CD4-positive, alpha-beta T cell treated with Interleukin-21 for 1 hour (primary cell): ENCODE results near the gene OTUB2.

Source experiments
- DNase-seq: peaks from one replicate; pipeline ENCODE4 v3.0.0-alpha.2; 2020

Gene OTUB2

DNA sequence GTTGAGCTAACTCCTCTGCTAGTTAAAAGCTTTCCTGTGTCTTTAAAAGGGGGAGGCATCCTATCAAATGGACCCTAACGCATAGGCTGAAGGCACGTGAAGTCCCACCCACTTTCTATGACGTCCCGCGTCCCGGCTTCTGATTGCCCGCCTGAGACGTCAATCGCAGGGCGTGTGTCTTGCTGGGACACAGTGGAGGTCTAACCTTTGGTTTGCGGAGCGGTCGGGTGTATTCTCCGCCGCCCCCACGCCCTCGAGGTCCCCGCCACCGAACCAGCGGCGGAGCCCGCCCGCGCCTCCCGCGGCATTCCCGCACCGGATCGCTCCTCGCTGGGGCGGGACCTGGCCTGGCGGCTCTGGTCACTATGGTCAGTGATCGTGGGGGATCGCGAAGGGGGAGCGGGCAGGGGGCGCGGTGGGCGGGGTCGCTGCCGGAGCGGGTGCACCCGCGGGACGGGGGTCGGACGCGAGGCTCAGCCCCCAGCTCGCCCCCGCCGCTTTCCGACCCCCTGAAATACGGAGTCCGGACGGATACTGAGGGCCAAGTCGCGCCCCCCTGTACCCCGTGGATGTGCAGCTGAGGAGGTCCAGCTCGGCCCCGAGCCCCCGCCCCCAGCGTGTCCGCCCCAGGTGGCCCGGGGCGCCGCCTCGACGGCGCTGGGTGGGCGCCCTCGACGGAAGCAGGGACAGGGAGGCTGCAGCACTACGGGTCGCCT is at the start of gene OTUB2:
OTUB2 (plus strand) TSS at position 168 of the 716 bp plus-strand sequence; CDS start at position 366, 198 bp downstream.
- peak; percentile 98 for DNase-seq

DNA sequence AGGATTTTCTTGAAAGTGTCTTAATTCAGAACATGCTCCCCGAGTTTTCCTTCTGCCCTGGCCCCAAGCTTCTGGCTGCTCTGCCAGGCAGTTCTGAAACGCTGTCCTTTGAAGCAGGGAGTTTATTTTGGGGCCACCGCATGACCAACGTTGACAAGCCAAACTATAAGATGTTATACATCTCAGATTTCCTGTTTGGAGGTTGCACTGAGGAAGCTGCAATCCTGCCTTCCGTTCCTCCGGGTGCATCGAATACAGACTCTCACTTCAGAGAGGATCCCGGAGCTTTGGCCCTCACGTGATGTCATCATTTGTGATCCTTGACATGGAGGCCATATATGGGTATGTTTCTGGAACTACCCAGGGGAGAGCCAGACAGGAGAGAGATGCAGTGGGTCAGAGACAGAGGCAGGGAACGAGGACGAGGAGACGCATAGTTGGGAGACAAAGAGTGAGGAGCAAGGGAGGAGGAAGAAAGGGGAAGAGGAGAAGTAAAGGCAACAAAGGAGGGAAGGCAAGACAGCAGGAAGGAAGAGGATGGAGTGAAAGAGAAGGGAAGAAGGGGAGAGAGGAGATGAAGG is 49.6 kb upstream of the OTUB2 start, which contains the start of gene ASB2:
ASB2 (minus strand) TSS at position 94 of the 581 bp plus-strand sequence. CDS start 12,031 bp downstream, outside the sequence.
- DNase-seq = no peak

DNA sequence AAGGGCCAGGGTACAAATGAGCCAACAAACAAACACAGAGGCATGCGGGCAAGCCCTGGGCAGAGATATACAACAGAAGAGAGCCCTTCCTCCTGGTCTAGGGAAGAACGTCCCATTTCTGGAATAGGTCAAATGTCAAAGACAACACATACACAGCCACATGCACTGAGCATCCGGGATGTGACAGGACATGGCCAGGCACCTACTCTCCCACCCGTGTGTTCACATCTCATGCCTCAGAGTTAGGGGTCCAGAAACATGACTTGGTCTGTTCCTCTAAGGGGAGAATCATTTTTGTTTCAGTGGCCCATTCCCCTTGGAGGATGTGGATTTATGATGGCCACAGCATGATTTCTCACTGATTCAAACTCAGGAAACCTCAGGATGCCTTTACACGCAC is 49.0 kb upstream of the OTUB2 start:
- no peak for DNase-seq

DNA sequence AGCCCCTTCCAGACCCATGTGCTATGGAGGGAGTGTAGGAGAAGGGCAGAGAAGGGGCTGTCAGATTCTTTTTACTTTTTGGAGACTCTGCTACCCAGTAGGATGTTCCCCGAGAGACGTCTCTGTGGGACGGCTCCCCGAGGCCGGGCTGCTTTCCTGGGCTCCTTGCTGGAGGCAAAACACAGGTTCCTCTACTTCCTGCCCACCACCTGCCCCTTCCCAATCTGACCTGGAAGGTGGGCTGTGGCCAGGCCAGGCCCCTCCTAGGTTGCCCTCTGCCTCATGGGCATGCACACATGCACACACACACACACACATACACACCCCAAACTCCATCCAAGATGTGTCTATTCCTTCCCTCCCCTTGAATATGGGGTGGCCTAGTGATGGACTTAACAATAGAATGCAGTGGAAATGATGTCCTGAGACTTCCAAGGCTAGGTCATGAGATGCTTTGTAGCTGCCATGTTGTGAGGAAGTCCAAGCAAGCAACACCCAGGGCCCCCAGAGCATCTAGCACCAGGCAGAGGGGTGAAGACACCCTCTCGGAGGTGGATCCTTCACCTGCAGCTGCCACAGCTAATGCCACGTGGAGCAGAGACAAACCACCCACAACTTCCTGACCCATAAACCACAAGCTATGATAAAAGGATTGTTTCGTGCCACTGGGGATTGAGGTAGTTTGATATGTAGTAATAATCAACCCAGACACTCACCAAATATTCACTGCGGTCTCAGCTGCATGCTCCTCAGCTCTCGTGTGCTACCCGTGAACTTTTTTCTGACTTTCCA is 48.2 kb upstream of the OTUB2 start:
- DNase-seq = peak; percentile 82

DNA sequence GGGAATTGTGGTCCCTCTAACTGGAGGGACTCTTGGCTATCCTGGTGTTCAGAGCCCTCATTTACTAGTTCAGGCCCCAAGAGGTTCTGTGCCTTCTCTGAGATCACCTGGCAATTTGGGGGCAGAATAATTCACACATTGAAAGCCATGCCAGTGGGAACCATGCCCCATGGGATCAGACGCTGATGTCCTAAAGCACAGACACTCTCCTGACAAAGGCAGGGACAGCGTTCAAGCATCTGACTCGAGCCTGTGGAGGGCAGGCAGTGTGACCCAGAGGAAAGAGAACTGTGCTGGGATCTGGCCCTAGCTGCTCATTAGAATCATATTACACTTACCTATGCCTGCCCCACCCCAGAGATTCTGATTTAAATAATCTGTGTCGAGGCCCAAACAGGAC is 47.4 kb upstream of the OTUB2 start:
- no peak for DNase-seq

DNA sequence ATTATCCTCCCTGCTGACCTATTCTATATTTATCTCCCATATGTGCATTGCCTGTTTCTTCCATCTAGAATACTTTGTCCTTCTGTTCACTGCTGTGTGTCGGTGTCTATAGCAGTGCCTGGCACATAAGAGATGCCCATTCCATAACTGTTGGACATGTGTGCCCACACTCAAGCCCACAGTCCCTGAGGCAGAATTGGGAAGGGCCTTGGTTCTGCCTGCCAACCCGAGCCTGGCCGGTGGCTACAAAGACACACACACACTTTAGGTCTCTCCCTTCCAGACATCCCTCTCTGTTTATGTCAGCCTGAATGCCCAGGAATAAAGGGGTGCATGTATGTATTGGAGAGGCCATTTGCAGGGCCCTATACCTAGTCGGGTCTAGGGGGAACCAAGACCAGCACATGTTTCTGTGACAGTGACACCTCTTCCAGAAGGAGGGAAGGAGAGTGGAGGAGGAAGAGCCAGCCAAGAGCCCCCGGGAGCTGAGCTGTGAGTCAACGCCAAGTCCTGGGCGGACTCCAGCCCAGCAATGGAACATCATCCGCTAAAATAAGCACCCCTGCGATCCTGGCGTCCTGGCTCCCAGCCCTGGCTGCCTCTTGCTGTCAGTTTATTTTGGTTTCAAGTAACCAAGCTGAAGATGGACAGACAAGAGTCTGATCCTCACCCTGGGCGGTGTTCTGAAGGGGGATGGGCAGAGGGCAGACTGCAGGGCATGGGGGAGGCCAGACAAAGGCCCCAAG is 45.5 kb upstream of the OTUB2 start:
- DNase-seq = no peak

DNA sequence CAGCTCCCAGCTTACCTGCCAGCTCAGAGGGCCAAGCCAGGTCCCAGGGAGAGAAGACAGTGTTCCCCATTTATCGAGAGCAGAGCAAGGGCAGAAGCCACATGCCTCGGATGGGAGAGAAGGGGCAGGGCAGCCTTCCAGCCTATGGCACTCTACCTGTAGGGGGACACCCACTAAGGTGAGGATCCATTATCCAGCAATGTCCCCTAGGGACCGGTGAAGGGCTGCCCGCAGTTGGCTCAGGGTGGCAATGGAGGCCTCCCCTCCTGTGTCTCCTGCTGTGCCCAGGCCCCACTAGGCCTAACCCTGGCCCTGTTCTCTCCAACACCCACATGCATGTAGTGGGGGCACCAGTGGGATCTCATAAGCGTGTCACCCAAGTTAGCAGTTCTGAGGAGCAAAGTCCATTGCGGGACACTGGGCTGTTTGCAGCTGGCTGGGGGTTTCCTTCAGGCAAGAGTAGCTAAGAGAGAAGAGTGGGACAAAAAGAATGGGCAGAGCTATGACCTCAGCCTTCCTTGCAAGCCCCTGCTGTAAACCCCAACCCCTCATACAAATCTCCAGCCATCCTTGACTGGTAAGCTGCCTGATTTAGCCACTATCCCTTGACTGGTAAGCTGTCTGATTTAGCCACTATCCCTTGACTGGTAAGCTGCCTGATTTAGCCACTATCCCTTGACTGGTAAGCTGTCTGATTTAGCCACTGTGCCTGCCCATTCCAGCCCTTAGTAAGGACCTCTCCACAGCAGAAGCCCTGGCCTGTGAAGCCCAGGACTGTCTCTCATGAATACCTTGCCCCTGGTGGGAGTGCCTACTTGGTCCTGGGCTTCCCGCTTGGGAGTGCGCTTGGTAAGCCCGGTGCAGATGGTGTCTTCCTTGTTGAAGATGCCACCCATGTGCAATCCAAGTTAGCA is 44.6 kb upstream of the OTUB2 start:
- no peak for DNase-seq

DNA sequence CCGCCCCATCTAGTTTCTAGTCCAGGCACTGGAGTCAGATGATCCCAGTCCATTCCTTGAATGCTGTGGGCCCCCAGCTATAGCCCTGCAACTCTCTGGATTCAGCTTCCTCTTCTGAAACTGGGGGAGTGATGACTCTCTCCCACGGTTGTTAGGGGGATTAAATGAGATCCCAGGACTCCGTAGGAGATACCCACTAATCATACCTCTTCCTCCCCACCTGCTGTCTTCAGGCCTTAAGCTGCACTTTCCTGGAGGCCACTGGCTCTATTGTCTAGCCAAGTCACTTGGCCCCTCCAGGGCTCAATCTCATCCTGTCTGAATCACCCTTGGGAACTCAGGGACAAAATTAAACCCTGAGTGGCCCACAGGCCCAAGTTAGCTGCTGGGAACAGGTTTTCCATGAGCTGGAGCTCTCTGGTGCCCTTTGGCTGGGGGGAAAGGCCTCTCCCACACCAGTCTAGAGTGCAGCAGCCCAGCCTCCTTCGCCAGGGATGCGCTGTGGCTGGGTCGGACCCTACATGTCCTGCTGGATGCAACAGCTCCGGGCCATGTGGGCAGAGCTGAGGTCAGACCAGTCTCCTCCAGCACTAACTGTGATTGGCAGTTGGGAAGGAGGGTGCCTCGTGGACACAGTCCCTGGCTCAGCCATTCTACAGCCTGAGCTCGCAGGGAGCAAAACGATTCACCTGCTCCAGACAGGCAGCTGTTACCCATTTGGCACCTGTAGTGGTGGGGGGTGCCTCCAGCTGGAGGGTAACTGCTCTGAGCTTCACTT is 43.7 kb upstream of the OTUB2 start:
- DNase-seq = no peak

DNA sequence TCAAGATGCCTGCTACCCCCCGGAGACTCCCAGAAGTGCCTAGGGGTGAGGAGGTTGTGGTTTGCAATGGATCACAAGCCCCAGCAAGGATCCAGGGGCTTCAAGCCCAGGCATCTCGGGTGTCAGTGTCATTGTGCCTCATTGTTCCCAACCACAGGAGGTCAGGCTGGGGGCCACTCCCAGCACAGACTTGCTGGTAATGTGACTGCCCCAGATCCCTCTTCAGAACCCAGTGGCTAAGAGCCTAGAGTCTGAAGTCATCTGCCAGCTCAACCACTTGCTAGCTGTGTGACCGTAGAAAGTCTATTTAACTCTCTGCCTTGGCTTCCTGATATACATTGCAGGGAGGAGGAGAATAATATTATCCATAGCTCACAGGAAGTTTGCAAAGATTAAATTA is 42.1 kb upstream of the OTUB2 start:
- DNase-seq = no peak

DNA sequence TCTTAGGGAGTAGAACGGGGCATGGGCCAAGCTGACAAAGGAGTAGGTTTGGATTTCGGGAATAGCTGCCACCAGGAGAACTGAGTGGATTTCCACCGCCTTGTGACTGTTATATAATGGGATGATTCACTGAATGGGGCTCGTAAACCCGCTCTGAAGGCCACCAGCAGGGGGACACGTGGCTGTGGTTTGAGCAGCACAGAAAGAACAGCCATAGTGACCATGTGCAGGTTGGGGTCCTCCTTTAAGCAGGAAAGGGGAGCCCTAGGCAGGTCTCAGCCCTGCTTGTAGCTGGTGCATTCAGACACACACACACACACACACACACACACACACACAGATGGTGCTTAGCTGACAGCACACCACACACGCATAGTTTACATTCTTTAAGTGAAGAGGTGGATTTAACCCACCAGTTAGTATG is 41.1 kb upstream of the OTUB2 start:
- no peak for DNase-seq

DNA sequence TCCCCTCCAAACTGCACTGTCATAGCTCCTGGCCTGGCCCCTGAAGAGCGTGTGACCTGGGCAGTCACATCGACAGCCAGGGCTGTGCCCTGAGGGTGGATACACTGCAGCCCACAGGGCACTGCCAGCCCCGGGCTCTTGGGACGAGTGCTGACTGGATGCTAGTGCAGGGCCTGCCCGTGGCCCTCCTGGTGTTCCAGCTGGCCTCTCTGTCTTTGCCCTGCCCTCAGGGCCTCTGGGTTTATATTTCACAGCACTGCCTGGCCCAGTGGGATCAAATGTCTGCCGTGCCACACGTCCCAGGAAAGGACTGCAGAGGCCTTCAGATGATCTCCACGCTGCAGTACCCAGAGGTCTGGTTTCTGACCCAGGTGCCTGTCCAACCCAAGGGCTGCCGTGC is 39.2 kb upstream of the OTUB2 start:
- no peak for DNase-seq

DNA sequence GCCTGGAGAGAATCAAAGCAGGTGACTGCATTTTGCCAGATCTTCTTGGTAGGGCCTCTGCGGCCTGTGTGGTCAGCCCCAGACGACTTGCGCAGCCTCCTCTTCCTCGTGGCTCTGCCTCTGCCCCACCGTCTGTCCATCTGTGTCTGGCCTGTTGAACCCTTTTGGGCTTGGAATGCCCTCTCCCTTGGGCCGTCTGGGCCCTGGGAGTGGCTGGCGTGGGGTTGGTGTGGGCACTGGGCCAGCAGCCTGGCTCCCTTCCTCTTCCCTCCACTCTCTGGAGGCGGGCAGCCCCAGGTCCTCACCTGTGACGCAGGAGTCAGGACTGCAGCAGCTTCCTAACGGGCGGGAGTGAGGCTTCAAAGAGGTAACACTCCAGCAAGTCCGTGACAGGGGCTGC is 38.8 kb upstream of the OTUB2 start:
- DNase-seq = no peak

DNA sequence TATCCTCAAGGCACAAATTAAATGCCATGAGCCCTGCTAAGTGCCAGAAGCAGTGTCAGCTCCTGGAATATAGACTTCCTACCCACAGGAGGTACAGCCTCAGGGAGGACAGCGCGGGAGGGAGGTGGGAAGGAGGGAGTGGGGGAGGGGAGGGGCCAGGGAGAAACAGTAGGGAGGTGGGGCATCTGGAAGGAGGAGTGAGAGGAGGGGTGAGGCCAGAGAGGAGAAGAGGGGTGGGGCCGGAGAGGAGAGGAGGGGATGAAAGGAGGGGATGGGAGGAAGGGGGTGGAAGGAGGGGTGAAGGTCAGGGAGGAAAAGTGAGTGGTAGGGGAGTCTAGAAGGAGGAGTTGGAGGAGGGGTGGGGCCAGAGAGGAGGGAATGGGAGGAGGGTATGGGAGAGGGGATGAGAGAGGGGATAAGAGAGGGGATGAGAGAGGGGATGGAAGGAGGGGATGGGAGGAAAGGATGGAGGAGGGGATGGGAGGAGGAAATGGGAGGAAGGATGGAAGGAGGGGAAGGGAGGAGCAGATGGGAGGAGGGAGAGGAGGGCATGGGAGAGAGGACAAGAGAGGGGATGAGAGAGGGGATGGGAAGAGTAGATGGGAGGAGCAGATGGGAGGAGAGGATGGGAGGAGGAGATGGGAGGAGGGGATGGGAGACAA is 38.2 kb upstream of the OTUB2 start:
- no peak for DNase-seq

DNA sequence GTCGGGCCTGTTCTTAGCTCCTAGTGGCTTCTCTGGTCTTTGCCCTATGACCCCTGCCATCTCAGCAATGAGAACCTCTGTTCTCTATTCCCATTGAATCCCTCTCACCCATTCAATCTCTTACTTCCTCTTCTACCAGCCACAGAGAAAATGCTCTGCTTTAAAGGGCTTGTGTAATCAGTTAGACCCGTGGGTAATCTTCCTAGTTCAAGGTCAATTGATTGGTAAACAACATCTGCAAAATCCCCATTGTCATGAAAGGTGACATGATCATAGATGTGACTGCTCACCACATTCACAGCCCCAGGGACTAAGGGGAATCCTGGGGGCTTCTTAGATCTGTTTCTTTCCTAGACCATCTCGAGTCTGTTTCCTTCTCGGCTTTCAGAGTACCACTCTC is 36.2 kb upstream of the OTUB2 start:
- DNase-seq = no peak

DNA sequence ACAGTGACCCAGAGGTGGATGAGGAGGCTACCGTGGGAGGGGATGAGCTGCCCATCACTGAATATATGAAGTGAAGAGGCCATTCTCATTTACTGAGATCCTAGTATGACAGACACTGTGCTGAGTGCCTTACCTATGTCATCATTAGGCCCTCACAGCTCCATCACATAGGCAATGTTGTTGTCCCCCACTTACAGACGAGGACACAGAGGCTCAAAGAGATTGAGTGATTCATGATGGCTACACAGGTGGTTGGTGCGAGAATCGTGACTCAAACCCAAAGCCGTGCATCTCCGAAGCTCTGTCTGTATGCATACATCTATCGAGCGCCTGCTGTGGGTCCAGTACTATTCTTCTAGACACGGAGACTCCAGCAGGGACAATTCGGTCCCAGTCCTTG is 34.9 kb upstream of the OTUB2 start:
- no peak for DNase-seq

DNA sequence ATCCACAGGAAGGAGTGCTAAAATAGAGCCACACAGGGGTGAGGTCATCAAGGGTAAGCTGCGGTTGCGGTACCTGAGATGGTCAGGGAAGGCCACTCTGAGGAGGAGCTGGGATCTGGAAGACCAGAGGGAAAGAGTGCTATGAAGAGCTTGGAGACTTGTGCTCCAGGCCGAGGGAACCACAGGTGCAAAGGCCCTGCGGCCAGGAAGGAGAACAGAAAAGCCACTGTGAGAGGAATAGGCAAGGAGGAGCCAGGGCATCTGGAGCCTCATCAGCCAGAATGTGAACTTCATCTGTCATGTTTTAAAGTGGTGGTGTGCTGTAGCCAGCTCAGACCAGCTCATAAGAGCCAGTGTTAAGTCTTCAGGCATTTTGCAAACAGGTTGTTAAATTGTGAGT is 34.5 kb upstream of the OTUB2 start:
- DNase-seq = no peak

DNA sequence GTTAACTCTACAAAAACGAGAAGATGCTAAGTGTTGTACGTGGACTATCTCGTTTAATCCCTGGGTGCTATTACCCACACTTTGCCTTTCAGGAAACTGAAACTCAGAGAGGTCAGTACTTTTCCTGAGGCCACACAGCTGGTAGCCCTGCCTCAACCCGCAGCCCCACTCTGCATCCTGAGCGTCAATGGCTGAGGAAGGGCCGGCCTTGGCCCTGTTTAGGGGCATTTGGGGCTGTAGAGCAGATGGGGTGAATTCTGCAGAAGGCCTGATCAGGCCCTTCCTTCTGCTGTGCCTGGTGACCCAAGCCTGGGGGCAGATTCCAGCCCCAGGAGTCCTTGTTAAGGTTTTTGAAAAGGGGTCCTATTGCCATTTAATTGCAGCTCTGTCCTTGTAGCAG is 32.8 kb upstream of the OTUB2 start:
- DNase-seq = no peak

DNA sequence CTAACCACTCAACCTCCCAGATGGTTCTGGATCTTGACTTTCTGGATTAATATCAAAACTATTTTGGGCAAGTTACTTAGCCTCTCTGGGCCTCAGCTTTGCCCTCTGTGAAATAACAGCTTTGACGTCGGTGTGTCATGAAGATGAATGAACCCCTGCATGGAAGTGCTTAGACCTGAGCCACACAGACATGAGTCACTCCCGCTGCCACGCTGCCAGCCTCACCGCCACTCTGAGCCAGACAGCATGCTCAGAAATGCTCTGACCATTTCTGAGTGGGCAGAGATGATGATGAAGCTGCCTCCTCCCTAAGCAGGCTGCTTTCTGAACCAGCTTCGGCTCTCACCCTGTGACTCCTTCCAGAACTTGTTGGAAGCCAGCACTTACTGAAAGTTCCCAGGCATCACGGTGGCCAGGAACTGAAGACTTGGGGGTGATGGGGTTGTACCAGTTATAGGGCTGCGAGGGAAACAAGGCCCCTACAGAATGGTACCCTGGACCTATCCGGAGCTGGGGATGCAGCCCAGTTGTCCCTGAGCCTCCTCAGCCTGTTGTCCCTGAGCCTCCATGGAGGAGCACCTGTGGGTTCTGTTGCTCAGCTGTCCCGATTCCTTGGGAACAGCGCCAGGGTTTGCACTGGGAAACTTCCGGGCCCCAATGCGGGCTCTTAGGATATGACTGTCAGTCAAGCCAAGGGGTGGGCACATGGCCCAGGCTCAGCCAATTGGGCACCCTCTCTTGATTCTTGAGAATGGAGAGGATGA is 31.0 kb upstream of the OTUB2 start:
- no peak for DNase-seq

DNA sequence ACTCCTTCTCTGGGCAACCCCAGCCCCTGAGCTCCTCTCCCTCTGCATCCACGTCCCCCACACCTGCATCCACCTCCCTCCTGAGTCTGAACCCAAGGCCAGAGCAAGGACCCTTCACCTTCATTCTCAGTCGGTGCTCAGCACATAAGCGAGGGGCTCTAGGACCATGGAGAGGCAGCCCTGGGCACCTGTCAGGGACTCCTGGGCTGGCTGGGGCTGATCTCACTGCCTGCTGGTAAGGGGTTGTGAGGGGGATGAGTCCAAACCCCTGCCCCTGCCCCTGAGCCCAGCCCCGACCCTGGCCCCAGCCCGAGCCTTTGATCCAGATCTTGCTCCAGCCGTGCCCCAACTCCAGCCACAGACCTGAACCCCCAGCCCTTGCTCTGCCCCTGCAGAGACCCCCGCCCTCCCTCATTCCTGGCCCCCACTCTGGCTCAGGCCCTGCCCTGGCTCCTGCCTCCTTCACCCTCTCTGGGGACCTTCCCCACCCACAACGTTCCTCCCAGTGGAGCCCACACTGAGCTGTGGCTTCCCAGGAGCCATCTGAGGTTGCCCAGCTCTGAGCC is 29.9 kb upstream of the OTUB2 start:
- DNase-seq = no peak

DNA sequence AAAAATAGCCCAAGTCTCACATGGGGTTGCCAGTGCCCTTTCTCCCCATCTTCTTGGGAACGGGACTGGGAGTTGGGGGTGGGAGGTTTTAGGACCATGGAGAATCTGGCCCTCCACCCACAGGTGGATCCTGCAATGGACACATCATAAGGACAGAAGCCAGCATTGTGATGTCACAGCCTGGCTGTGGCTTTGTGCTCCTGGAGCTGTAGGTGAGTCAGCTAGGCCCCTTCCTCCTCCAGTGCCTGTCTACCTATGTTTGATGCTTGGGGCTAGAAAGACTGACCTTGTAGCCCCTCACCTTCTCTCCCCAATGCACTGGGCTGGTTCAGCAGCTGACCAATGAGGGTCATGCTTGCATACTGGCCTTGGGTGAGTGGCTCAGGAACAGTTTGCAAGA is 29.1 kb upstream of the OTUB2 start, which contains the start of gene CCDC197:
CCDC197 (plus strand) TSS at position 220 of the 400 bp plus-strand sequence. CDS start 831 bp downstream, outside the sequence.
- DNase-seq = no peak
